Hepatocyte (in vitro differentiated cells): Measurements from ENCODE around the gene SPRR1B.

ENCODE experiments used
- CTCF ChIP-seq: fragments of 200-600 bp; sonication (generic); IDR thresholded peaks from 2 replicates; pipeline ENCODE4 v1.5.1; 2016; ENCODE audit warnings: antibody characterized with exemption, mild to moderate bottlenecking; ENCODE audit not compliant: poor library complexity
- EZH2 ChIP-seq: fragments of 200-600 bp; sonication (generic); IDR thresholded peaks from 2 replicates; pipeline ENCODE4 v1.6.1; 2016; ENCODE audit warnings: antibody characterized with exemption, mild to moderate bottlenecking, borderline replicate concordance

- TF ChIP-seq CTCF (no peak), EZH2 (no peak)
Observed at GRCh38 chr1:153025797-153026196, 5.2 kb upstream of the SPRR1B start.
